ENCODE measurements around the gene PDK1.
"Not testable (repeated sequence)": the region's sequence is repeated elsewhere in the genome, so short reads cannot be mapped to it uniquely, and the experiment has no call there.

PDK1 gene

DNA sequence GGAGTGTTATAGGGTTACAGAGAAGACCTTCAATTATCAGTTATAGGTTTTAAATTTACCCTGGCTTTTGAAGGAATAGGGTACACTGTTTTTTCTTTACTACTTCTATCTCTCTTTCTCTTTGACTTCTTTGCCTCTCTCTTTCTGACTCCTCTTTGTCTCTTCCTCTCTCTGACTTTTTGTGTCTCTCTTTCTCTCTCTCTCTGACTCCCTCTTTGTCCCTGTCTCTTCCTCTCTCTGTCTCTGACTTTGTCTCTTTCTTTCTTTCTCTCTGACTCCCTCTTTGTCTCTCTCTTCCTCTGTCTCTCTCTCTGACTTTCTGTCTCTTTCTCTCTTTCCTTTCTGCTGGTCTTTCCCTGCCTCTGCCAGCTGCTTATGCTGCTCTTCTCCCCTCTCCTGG lies 36.3 kb downstream of the PDK1 start:
- Mint-ChIP-seq H3K36me3 (ENCODE audit: low read depth) (peaks cover 71% of the 10 kb centered on the region), H3K9me3 (peaks cover 16% of the 10 kb centered on the region)
- not testable (repeated sequence) for H3K4me3 Mint-ChIP-seq; H3K27me3 Mint-ChIP-seq; H3K4me1 Mint-ChIP-seq (ENCODE audit: low read depth); H3K27ac Mint-ChIP-seq
- intact Hi-C loops (cut with micrococcal nuclease) = loop anchor here (5.0 to 10.0 kb wide), 2 partner anchors 83 to 120 kb away; no protein-coding TSS in a partner anchor

DNA sequence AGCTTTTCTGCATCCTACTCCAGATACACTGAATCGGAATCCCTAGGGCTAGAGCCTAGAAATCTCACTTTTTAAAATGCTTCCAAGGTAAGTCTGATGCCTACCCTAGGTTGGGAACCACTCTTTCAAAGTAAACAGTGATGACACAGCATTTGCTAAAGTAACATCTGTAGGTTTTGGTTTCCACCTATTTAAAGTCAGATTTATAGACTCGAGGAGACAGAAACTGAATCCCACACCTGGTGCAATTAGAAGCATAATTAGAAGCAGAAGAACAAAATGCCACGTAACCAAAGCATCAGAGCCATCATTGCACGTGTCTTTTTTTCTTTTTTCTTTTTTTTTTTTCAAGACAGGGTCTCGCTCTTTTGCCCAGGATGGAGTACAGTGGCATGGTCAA lies 40.9 kb downstream of the PDK1 start:
- H3K4me1 Mint-ChIP-seq (ENCODE audit: low read depth) = no peaks in the 10 kb centered on the region
- H3K36me3 Mint-ChIP-seq (ENCODE audit: low read depth) = peaks cover 45% of the 10 kb centered on the region
- no peak overlapping the region for H3K27ac Mint-ChIP-seq
- intact Hi-C loops (cut with micrococcal nuclease) = loop anchor here (10.0 kb wide), 1 partner anchor 78 kb away; no protein-coding TSS in a partner anchor
- no peak overlapping the region for H3K4me3 Mint-ChIP-seq
- H3K9me3 Mint-ChIP-seq = no peaks in the 10 kb centered on the region
- no peaks in the 10 kb centered on the region for H3K27me3 Mint-ChIP-seq

DNA sequence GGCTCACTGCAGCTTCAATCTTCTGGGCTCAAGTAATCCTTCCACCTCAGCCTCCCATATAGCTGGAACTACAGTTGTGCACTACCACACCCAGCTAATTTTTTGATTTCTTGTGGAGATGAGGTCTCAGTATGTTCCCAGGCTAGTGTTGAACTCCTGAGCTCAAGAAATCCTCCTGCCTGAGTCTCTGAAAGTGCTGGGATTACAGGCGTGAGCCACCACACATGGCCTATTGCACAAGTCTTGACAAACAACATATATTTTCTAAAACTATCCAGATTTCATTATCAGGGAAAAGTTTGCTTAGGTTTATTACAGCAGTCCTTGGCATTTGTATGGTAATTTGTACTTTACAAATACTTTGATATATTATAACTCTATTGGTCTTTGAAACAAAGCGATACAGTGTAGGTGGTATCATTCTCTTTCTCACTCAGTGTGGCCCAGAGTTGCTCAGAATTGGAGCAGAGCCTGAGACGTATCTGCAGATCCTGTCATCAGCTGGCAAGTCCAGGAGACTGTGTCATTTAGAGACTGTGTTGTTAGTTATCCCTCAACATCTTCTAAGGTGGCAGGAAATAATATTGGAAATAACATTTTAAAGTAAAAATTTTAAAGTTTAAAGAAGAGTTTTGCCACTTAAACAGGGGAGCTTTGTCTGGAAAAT lies 41.4 kb downstream of the PDK1 start:
- Mint-ChIP-seq H3K4me3 (no peak overlapping the region), H3K27ac (no peak overlapping the region), H3K9me3 (no peaks in the 10 kb centered on the region), H3K4me1 (ENCODE audit: low read depth) (no peaks in the 10 kb centered on the region), H3K27me3 (no peaks in the 10 kb centered on the region), H3K36me3 (ENCODE audit: low read depth) (peaks cover 46% of the 10 kb centered on the region)
- intact Hi-C loops (cut with micrococcal nuclease) = loop anchor here (10.0 kb wide), 1 partner anchor 77 kb away; no protein-coding TSS in a partner anchor

DNA sequence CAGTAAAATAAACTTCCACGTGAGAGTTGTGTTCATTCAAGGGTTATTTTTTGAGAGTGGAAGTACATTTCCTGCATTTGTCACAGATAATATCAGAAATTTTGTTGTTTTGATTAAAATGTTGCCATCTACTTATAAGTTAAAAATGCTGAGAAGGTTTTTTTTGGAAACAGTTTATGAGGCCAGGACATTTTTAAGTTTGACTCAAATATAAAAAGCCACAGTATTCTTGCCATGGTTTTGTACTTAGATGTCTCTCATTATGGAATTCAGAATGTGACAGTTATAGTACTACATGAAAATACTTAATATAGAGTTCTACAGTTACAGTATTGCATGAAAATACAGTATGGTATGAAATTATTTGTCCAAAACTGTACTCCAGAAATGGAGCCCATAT lies 44.1 kb downstream of the PDK1 start:
- H3K4me3 Mint-ChIP-seq = no peak overlapping the region
- intact Hi-C loops (cut with micrococcal nuclease) = loop anchor here (10.0 kb wide), 1 partner anchor 75 kb away; no protein-coding TSS in a partner anchor
- no peaks in the 10 kb centered on the region for H3K9me3 Mint-ChIP-seq
- peaks cover 58% of the 10 kb centered on the region for H3K36me3 Mint-ChIP-seq (ENCODE audit: low read depth)
- no peaks in the 10 kb centered on the region for H3K27me3 Mint-ChIP-seq
- no peak overlapping the region for H3K27ac Mint-ChIP-seq
- H3K4me1 Mint-ChIP-seq (ENCODE audit: low read depth) = no peaks in the 10 kb centered on the region

DNA sequence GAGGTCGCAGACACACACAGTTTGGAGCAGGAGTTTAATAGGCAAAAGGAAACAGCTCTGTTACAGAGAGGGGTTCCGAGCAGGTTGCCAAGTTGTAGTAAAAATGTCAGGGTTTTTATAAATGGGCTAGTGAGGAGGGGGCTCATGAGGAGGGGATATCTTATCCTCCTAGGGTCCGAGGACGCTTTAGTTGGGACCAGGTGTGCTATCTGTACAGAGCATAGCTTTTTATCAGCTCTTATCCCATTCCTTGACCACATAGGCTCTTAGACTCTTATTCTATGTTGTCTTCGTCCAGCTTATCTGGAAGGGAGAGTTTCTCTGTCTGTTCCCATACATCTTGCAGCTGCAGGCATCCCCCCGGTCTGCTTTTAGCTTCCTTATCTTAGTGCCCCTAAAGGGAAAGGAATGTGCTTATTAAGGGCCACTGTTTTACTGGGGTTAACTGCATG lies 44.7 kb downstream of the PDK1 start:
- Mint-ChIP-seq H3K9me3 (no peaks in the 10 kb centered on the region), H3K27ac (no peak overlapping the region), H3K36me3 (ENCODE audit: low read depth) (peaks cover 59% of the 10 kb centered on the region), H3K27me3 (no peaks in the 10 kb centered on the region), H3K4me1 (ENCODE audit: low read depth) (no peaks in the 10 kb centered on the region), H3K4me3 (no peak overlapping the region)
- intact Hi-C loops (cut with micrococcal nuclease) = no loop called here

DNA sequence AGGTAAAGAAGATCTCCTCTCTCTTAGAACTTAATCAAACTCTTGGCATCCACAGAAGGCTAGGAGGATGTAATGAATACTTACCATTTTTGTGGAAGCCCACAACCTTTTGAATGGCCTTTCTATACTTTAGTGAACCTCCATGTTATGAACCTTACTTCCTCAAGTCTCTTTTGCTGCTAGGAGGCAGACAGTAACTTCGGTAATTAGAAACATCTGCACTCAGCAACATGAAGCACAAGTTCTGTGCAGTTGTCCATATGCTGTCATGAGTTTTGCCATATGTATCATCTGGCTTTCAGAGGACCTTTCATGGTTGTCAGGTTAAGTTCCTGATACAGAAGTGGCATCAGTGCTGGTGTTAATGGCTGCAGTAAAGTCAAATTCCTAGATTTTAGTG lies 50.4 kb downstream of the PDK1 start:
- Mint-ChIP-seq H3K27me3 (no peaks in the 10 kb centered on the region), H3K36me3 (ENCODE audit: low read depth) (peaks cover 61% of the 10 kb centered on the region), H3K9me3 (no peaks in the 10 kb centered on the region), H3K27ac (no peak overlapping the region), H3K4me3 (no peak overlapping the region), H3K4me1 (ENCODE audit: low read depth) (no peaks in the 10 kb centered on the region)
- intact Hi-C loops (cut with micrococcal nuclease) = no loop called here

DNA sequence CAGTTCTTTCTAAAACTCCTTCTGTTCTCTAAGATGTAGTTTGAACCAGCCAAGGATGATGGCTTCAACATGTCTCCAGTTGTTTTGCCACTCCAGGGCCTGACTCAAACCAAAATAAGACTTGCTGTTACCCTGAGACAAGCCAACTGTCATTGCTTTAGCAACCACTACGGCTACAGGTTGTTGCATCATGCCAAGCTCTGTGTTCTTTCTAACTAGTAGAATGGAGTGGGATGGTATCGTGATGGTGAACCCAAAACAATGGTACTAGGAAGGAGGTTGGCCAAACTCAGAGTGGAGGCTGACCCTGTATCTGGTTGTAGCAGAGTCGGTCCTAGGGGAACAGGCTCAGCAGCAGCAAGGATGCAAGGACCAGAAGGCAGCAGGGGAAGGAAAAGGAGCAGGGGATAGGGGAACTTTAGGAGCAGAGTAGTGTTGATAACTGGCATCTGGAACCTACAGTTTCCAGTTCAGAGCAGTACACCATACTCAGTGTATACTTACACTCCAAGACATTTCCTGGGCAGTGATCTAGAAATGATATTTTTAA lies 51.6 kb downstream of the PDK1 start:
- Mint-ChIP-seq H3K36me3 (ENCODE audit: low read depth) (peaks cover 55% of the 10 kb centered on the region), H3K4me1 (ENCODE audit: low read depth) (no peaks in the 10 kb centered on the region), H3K27ac (no peak overlapping the region)

DNA sequence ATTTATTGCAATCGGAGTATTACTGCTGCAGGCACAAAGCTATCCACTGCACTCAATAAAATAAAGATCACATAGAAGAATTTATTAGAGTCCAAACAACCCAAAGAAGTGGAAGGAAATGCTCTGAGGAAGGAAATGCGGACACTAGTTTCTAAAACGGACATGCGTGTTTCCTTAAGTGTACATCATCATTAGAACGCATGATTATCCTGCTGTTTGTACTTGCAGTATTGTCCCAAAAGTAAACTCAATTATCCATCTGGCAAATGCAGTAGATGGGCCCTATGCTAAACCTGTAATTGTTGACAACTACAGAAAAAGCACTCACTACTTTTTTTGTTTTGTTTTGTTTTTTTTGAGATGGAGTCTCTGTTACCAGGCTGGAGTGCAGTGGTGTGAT lies 53.6 kb downstream of the PDK1 start:
- intact Hi-C loops (cut with micrococcal nuclease) = no loop called here
- H3K36me3 Mint-ChIP-seq (ENCODE audit: low read depth) = peaks cover 49% of the 10 kb centered on the region
- H3K27ac Mint-ChIP-seq = no peak overlapping the region
- no peak overlapping the region for H3K4me3 Mint-ChIP-seq
- H3K4me1 Mint-ChIP-seq (ENCODE audit: low read depth) = no peaks in the 10 kb centered on the region
- H3K9me3 Mint-ChIP-seq = no peaks in the 10 kb centered on the region
- H3K27me3 Mint-ChIP-seq = no peaks in the 10 kb centered on the region

More for the DNA sequence above, 51.6 kb downstream of the PDK1 start:
- H3K27me3 Mint-ChIP-seq = no peaks in the 10 kb centered on the region
- H3K9me3 Mint-ChIP-seq = no peaks in the 10 kb centered on the region
- intact Hi-C loops (cut with micrococcal nuclease) = no loop called here
- H3K4me3 Mint-ChIP-seq = no peak overlapping the region

DNA sequence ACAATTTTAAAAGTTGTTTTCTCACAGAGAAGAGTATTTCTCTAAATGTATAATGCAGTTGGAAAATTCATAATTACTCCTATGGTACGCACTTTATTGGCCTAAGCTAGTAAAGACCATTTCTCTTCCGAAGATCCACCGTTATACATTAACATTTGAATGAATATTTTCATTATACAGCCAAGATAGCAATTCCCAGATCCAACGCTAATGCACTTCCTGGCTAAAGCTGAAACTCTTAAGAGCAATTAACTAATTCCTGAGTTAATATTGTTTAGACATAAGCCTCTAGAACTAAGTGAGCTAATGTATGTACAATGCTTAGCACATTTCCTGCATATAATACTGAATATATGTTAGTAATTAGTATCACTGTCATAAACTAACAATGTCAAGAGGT lies 56.2 kb downstream of the PDK1 start:
- H3K4me1 Mint-ChIP-seq (ENCODE audit: low read depth) = no peaks in the 10 kb centered on the region
- H3K4me3 Mint-ChIP-seq = no peak overlapping the region
- no peaks in the 10 kb centered on the region for H3K27me3 Mint-ChIP-seq
- peaks cover 36% of the 10 kb centered on the region for H3K36me3 Mint-ChIP-seq (ENCODE audit: low read depth)
- no peak overlapping the region for H3K27ac Mint-ChIP-seq
- intact Hi-C loops (cut with micrococcal nuclease) = no loop called here
- no peaks in the 10 kb centered on the region for H3K9me3 Mint-ChIP-seq

DNA sequence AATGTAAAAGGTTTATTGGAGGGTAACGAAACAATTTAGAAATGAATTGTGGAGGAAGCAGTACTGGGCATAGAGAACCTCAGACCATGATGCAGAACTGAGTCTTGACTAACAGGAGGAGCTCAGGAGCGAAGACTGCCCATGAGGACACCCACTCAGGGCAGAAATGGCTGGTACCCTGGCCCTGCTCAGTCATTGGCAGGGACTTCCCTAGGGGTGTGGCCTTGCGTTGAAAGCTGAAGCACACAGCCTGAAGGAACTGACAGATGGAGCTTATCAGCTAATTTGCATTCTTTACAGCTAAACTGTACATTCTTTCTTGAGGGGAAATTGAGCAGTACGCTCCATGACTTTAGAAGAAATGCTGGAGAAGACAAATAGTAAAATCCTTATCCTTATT lies 57.1 kb downstream of the PDK1 start:
- Mint-ChIP-seq H3K9me3 (no peaks in the 10 kb centered on the region), H3K27ac (no peak overlapping the region), H3K4me3 (no peak overlapping the region), H3K27me3 (no peaks in the 10 kb centered on the region), H3K36me3 (ENCODE audit: low read depth) (peaks cover 27% of the 10 kb centered on the region), H3K4me1 (ENCODE audit: low read depth) (no peaks in the 10 kb centered on the region)
- intact Hi-C loops (cut with micrococcal nuclease) = no loop called here

DNA sequence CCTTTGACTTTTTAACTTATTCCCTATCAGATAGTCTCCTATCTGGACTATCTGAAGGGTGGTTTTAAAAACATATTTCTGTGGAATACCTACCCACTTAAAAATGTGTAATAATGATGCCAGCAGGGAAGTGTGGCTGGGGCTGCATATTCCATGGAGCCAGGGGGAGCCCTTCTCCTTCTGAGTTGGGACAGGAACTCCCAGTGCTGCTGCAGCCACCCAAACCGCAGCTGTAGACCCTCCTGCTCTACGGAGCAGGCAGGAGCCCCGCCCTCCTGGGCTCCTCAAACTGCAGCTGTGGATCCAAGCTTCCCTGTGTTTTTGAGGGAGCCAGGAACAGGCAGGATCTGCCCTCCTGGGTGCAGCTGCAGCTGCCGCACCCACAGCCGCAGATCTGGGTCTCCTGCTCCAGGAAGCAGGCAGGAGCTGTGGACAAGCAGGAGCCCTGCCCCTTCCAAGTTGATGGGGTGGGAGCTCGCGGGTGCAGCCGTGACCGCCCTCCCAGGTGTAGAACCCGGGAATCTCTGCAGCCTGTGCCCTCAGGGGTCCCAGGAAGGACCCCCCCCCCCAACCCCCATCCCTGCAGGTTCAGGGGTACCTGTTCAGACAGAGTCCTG lies 57.8 kb downstream of the PDK1 start:
- Mint-ChIP-seq H3K9me3 (no peaks in the 10 kb centered on the region), H3K36me3 (ENCODE audit: low read depth) (peaks cover 20% of the 10 kb centered on the region), H3K4me3 (no peak overlapping the region), H3K27ac (no peak overlapping the region), H3K4me1 (ENCODE audit: low read depth) (no peaks in the 10 kb centered on the region), H3K27me3 (no peaks in the 10 kb centered on the region)
- intact Hi-C loops (cut with micrococcal nuclease) = no loop called here

DNA sequence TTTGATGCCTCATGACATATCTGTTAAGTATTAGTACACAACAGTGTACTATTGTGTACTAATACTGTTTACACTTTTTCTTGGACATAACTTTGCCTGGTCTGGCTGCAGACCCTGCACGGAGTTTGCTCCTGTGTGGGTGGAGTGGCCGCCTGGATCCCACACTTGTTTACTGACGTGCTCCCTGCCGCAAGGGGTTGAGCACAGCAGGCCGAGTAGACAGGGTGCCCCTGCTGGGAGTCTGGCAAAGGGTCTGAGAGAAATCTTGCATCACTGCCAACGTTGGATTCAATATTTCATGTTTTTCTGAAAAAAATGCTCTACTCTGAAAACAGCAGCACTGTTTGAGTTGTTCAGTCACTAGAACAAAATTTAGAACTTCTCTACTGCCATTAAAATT lies 59.0 kb downstream of the PDK1 start:
- intact Hi-C loops (cut with micrococcal nuclease) = no loop called here
- Mint-ChIP-seq H3K27ac (no peak overlapping the region), H3K36me3 (ENCODE audit: low read depth) (peaks cover 20% of the 10 kb centered on the region), H3K27me3 (no peaks in the 10 kb centered on the region), H3K4me1 (ENCODE audit: low read depth) (no peaks in the 10 kb centered on the region), H3K4me3 (no peak overlapping the region), H3K9me3 (no peaks in the 10 kb centered on the region)

DNA sequence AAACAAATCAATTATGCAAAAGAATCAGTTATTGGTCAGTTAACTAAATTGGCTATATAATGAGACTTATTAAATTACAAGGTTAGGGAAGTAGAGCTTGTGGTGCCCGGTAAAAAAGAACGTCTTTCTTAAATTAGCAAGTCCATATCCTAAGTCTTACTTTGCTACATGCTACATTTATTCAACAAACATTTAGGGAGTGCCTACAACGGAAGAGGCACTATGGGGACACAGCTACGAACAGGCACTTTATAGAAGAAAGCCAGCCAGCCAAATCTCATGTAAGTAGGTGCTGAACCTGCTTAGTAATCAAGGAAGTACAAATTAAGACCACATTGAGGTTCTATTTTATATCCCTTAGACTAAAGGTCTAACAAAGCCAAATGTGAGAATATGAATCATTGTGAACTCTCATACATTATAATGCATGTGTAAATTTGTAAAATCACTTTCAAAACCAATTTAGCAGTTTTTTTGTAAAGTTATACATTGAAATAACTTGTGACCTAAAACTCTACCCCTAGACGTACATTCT lies 59.9 kb downstream of the PDK1 start:
- no peak overlapping the region for H3K4me3 Mint-ChIP-seq
- H3K36me3 Mint-ChIP-seq (ENCODE audit: low read depth) = peaks cover 20% of the 10 kb centered on the region
- H3K9me3 Mint-ChIP-seq = no peaks in the 10 kb centered on the region
- intact Hi-C loops (cut with micrococcal nuclease) = no loop called here
- no peak overlapping the region for H3K27ac Mint-ChIP-seq
- H3K4me1 Mint-ChIP-seq (ENCODE audit: low read depth) = no peaks in the 10 kb centered on the region
- H3K27me3 Mint-ChIP-seq = no peaks in the 10 kb centered on the region

DNA sequence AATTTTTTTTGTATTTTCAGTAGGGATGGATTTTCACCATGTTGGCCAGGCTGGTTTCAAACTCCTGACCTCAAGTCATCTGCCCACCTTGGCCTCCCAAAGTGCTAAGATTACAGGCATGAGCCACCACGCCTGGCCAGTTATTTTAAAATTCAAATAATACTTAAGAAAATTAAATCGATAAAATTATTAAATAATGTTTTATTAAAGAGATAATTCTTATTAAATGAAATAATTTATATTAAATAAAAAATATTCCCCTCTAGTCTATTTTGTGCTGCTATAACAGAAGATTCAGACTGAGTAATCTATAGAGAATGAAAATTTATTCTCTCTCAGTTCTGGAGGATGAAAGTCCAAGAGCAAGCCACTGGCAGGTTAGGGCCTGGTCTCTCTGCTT lies 61.2 kb downstream of the PDK1 start:
- no peak overlapping the region for H3K4me3 Mint-ChIP-seq
- no peaks in the 10 kb centered on the region for H3K9me3 Mint-ChIP-seq
- H3K27me3 Mint-ChIP-seq = no peaks in the 10 kb centered on the region
- H3K36me3 Mint-ChIP-seq (ENCODE audit: low read depth) = peaks cover 20% of the 10 kb centered on the region
- H3K4me1 Mint-ChIP-seq (ENCODE audit: low read depth) = no peaks in the 10 kb centered on the region
- intact Hi-C loops (cut with micrococcal nuclease) = no loop called here
- no peak overlapping the region for H3K27ac Mint-ChIP-seq

Data from dendritic cell treated with granulocyte-macrophage colony-stimulating factor and Interleukin-4, amounts not matched to agents 40 ng/mL and 50 ng/mL, for 4 days (primary cell).